ENCODE measurements around the gene SCYGR5.

The SCYGR5 gene

DNA sequence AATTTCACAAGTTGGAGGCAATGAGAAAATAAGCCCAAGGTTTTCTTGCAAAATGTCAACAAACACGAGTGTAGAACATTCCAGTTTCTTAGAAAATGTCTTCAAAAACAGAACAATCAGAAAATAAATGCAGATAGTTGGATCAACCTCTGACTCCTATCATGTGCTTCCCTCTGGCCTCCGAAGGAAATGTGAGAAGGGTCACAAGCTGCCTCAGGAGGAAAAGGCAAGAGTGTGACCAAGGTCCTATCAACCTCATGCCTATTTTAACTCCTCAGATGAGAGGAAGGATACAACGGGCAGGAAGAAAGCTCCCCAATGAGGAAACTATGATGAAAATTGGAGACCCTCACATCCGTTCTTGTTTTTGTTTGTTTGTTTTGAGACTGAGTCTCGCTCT lies 7.9 kb downstream of the SCYGR5 start:
- no peak for DNase-seq

DNA sequence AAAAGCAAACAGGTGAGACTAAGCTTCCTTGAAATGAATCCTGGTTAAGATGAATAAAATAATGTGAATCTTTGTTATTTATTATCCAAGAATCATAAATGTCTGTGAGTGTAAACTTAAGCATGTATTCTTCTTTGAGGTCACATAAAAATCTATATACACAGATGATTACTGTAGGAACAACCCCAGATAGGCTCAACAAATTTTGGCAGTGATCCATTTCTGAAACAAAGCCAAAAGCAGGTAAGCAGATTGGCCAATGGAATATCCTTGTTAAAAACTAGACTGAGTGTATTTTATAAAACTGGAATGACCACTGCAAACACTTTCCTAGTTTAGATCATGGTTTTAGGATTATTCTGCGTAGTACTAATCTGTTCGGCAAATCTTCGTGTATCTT lies 11.3 kb downstream of the SCYGR5 start:
- no peak for DNase-seq

DNA sequence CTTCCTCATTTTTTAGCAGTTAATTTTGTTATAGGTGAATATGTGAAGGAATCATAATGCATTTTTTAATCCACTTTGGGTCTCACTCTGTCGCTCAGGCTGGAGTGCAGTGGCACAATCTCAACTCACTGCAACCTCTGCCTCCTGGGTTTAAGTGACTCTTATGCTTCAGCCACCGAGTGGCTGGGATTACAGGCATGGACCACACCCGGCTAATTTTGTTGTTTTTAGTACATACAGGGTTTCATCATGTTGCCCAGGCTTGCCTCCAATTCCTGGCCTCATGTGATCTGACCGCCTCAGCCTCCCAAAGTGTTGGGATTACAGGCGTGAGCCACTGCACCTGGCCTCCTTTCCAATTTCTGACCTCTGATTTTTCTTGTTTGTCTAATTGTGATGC lies 17.7 kb downstream of the SCYGR5 start:
- DNase-seq = no peak

DNA sequence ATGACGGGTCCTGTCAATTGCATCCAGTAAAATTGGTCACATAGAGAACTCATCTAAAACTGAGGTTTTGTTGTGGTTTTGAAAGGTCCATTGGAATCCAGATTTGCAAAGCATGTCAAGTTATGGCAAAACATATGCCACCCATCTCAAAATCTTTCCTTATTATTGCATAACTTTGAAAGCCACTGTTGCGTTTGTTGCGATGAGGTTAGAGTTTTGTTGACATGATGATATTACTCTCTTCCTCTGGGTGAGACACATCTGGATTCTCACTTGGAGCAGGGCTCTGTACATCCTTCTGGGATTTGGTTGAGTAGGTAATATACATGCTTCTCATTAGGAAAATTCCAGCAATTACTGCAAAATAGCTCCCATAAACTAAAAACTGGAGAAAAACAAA lies 20.6 kb downstream of the SCYGR5 start:
- DNase-seq = no peak

DNA sequence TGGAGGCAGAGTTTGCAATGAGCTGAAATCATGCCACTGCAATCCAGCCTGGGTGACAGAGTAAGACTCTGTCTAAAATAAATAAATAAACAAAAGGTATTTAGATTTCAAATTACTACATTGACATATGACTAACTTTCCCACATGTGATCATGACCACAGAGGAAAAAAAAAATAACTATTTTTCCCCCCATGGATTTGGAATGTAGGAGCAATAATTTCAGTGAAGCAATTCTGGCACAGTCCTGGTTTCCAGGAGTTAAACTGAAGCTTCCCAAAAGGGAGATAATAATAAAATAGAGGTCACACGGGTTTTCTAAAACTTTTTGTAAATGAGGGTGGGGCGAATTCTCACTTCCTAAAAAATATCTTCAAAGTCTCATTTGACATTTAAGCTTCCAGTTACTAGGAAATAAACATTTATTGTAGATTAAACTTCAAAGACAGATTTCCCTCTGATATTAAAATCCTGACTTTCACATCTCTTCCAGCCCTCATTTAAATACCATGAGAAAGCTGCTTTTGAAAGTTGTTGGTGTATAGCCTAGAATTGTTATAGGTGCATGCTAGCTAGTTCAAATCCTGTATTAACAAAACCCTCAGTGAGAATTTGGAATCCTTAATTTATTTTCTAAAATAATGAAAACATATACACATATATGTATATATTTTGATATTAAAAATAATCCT lies 30.5 kb downstream of the SCYGR5 start:
- no peak for DNase-seq

DNA sequence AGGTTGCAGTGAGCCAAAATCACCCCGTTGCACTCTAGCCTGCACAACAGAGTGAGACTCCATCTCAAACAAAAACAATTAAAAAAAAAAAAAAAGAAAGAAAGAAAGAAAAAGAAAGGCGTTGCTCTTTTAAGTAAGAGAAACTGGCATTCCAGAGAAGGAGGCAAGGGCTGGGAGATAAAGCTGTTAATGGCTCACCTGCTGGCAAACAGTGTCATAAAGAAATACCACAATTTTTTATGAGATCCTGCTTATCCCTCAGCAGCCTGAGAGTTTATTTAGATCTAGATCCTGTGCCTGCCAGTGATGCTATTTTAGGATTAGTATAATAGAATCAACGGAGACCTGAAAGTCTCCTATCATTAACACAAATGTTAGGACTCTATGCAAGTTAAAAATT lies 35.0 kb downstream of the SCYGR5 start:
- no peak for DNase-seq

DNA sequence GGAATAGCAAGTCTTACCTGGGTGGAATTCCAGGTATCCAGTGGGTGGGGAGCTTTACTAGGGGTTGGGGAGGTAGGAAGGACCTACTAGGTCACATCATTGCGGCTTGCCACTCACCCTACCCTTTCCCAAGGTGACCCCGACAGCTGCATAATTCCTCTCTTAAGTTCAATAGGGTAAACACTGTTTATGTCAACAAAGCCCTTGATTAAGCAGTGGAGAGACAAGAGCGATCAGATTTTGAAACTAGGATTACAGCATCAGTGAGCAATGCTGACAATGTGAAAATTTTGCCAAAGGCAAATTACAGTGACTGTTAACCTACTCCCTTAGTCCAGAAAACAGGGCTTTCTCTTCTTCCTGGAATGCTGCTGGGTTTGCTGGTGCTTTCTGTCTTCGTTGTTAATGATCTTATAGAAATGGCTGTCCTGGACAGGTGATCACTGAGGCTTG lies 36.7 kb downstream of the SCYGR5 start:
- no peak for DNase-seq

DNA sequence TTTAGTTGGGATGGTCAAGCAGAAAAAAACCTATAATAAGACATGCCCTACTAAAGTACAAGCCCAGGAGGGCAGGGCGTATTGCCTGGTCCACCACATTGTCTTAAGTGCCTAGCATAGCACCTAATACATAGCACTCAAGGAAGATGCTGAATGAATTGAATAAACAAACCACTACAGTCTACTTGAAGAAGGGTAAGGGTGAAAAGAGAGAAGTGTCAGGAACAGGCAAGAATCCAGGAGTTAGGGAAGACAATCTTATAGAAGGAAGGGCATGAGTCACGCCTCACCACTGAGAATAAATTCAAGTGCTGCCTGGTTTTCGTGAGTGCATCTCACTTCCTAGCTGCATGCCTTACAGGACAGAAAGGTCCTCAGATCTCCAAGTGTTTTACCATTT lies 37.4 kb downstream of the SCYGR5 start:
- DNase-seq = no peak

DNA sequence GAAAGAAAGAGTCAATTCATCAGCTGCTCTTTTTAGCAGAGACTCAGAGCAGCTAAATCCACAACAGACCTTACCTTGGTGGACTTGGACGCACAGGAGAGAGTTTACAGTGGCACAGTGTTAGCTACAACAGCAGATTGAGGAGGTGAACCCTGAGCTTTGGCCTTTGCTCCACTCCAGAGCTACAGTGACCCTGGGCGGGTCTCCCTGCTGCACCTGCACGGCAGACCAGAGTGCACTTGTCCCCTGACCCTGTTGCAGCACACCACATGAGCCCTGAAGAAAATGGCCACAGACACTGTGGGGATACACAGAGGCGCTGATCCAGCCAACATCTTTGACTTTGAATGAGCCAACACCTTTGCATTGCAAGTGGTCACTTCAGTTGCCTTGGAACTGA lies 40.3 kb downstream of the SCYGR5 start:
- no peak for DNase-seq

DNA sequence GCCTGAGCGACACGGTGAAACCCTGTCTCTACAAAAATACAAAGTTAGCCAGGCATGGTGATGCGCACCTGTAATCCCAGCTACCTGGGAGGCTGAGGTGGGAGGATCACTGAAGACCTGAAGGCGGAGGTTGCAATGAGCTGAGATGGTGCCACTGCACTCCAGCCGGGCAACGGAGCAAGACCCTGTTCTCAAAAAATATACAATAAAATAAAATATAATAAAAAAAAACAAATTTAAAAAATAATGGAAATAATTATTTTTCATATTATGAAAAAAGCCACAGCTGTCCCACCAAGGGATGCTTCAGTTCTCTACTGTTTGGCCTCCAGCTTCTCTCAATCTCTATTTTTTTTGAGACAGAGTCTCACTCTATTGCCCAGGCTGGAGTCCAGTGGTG lies 40.8 kb downstream of the SCYGR5 start:
- no peak for DNase-seq

DNA sequence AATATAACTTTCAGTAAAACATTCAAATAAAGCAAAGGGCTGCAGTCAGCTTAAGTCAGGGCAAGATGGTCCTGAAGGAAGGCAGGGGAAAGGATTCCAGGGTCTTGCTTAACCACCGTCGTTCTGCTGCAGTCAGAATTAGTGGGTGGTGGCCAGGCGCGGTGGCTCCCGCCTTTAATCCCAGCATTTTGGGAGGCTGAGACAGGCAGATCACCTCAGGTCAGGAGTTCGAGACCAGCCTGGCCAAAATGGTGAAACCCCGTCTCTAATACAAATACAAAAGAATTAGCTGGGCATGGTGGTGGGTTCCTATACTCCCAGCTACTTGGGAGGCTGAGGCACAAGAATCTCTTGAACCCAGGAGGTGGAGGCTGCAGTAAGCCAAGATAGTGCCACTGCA lies 44.4 kb downstream of the SCYGR5 start:
- DNase-seq = no peak

DNA sequence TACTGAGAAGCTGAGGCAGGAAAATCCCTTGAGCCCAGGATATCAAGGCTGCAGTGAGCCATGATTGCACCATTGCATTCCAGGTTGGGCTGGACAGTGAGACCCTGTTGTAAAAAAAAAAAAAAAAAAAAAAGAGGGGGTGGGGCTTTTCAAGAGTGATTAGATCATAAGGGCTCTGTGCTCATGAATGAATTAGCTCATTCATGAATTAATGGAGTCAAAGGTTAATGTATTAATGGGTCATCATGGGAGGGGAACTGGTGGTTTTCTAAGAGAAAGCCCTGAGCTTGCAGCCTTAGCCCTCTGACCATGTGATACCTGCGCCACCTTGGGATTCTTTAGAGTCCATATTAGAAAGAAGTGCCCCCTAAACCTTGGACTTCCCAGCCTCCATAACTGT lies 46.7 kb downstream of the SCYGR5 start:
- DNase-seq = no peak

DNA sequence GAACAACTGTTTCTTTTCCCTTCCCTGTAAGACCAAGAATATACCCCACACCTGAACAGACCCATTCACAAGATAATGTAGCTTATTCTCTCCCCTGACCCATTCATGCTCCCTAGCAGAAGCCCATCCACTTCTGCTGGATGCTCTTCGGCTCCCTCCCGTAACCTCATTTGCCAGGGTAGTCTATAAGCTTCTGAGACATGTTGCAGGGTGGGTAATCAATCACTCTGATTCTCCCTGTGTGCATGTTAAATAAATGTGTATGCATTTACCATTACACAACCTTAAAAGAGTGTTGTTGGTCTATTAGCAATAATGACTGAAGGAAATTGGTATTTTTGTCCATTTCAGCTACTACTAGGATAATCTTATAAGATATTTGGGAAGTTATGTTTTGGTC lies 49.9 kb downstream of the SCYGR5 start:
- no peak for DNase-seq
